Spleen (tissue), 11 donors: ENCODE results near the gene IL2RG. TPM values are rescaled to one million over a fixed set of nuclear protein-coding genes. Genes with fewer than 3 reads are reported as not detected.

Experiments
- DNase-seq: peaks from one replicate; pipeline ENCODE4 v3.0.0-alpha.2; 2020
- H3K27ac ChIP-seq, 8 donors: fragments of 200-600 bp; sonication (generic) in 7 of 8; 1 replicate in 4 of 8; 2 replicates in 4 of 8; pipeline versions ENCODE4 v1.5.0 to v1.8.0; 2016 to 2021; ENCODE audit warnings: inconsistent platforms in 4 of 8, mild to moderate bottlenecking in 4 of 8, moderate library complexity in 1 of 8
- H3K27me3 ChIP-seq, 7 donors: fragments of 200-600 bp; sonication (generic) in 6 of 7; replicated peaks in 1 of 7; 1 replicate in 4 of 7; 2 replicates in 3 of 7; pipeline versions ENCODE4 v1.5.0 to v1.8.0; 2016 to 2021; ENCODE audit warnings: inconsistent platforms in 3 of 7, mild to moderate bottlenecking in 1 of 7
- H3K36me3 ChIP-seq, 6 donors: fragments of 200-600 bp; sonication (generic) in 5 of 6; 1 replicate in 4 of 6; 2 replicates in 2 of 6; pipeline versions ENCODE4 v1.5.0 to v1.8.0; 2016 to 2021; ENCODE audit warnings: inconsistent platforms in 2 of 6
- H3K4me1 ChIP-seq, 6 donors: fragments of 200-600 bp; sonication (generic) in 5 of 6; 1 replicate in 3 of 6; 2 replicates in 3 of 6; pipeline versions ENCODE4 v1.5.0 to v1.8.0; 2016 to 2021; ENCODE audit warnings: inconsistent platforms in 3 of 6
- H3K4me3 ChIP-seq, 8 donors: fragments of 200-600 bp; sonication (generic) in 7 of 8; 1 replicate in 4 of 8; 2 replicates in 4 of 8; pipeline versions ENCODE4 v1.5.0 to v1.8.0; 2016 to 2021; ENCODE audit warnings: inconsistent platforms in 4 of 8, mild to moderate bottlenecking in 4 of 8, moderate library complexity in 2 of 8
- H3K9me3 ChIP-seq, 8 donors: fragments of 200-600 bp; sonication (generic) in 7 of 8; 1 replicate in 4 of 8; 2 replicates in 4 of 8; pipeline versions ENCODE4 v1.5.0 to v1.8.0; 2016 to 2021; ENCODE audit warnings: inconsistent platforms in 4 of 8
- POLR2A ChIP-seq, 3 donors: fragments of 450-650 bp; IDR thresholded peaks; one replicate each; pipeline ENCODE4 v1.5.1; 2017; ENCODE audit warnings: antibody characterized with exemption in 3 of 3, mild to moderate bottlenecking in 1 of 3
- POLR2AphosphoS5 ChIP-seq, 3 donors: sonication (generic); formaldehyde crosslinking; IDR thresholded peaks; one replicate each; pipeline ENCODE4 v1.5.1; 2017; ENCODE audit warnings: antibody characterized with exemption in 3 of 3
- WGBS, 5 donors: extraction: QIAGEN DNeasy Blood & Tissue Kit in 3 of 5; methylation state at CpG; one replicate each; pipeline versions ENCODE4 v1.1.5 to v1.1.7; 2013 to 2018; 5-methylcytosine and 5-hydroxymethylcytosine counted together
- intact Hi-C: fragments of 100-400 bp; cut with DNase I; formaldehyde crosslinking; loops from one replicate; pipeline ENCODE4 v1.15.0; 2023; ENCODE audit warnings: low total_unique reads
- polyA plus RNA-seq, 3 donors: library from polyadenylated mRNA; stranded (reverse); fragments of 200-250 nt; gene quantifications; one replicate each; pipeline ENCODE4 v1.2.1, GENCODE V29; 2013
- total RNA-seq, 7 donors: library from RNA; depleted of rRNA in 3 of 7; stranded (reverse); fragments of >200 nt in 3 of 7; fragmentation: NEBNext Ultra II Directional in 4 of 7; extraction: Animal tissue kit (Norgen Biotek cat#: 25700) in 4 of 7; gene quantifications; one replicate each; pipeline versions ENCODE4 v1.1.0 to v1.2.1, GENCODE V29; 2016 to 2021
- TF ChIP-seq, protein P1 (sequence below), 11 experiments: fragments of 200-600 bp in 7 of 11; fragments of 450-650 bp in 4 of 11; sonication (generic) in 4 of 11; IDR thresholded peaks in 8 of 11; conservative IDR thresholded peaks in 3 of 11; 1 replicate in 7 of 11; 2 replicates in 4 of 11; pipeline versions ENCODE4 v1.4.0 to v1.8.0; 2016 to 2021; ENCODE audit warnings: antibody characterized with exemption in 11 of 11, inconsistent platforms in 4 of 11, mild to moderate bottlenecking in 1 of 11
- donor health status: healthy with polysubstance abuse.
- donor health status: DM: no; HTN: no; CAD: no; lungs with moderate emphysema.
- donor health status: DM: no; HTN: no; CAD: no.
- donor health status: Bipolar disorder and iron deficiency.
- donor health status: healthy.
- donor health status: DM: no; HTN: no; CAD: no.
- donor health status: DM: yes; HTN: yes; CAD: no.

Gene IL2RG
- total and polyA plus RNA-seq, 10 donors: 89.8 to 174 (median 124) TPM

DNA sequence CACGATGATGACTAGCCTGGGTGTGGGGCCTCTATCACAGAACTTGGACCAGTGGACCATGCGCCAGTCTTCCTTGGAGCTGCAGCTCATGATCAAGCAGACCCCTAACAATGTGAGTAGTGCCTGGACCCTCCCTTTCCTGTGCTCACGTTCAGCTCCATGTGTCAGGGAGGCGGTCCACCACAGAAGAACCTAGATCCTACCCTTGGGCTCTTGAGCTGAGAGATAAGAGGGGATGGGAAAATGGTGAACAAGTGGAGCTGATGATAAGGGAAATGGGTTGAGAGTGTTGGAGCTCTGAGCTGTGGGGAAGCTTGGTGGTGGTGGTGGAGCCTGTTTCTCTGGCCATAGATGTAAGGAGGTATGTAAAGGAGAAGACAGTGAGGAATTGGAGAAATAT is 20.1 kb upstream of the IL2RG start:
- WGBS, 5 donors: 75 to 87% (median 81%) methylated on average over 4 of the region's 4 CpGs
- H3K27ac ChIP-seq: no peak overlapping the region
- peaks cover 0 to 24% (median 7%) of the 10 kb centered on the region in 6 donors for H3K4me1 ChIP-seq
- intact Hi-C loops: no loop called here
- DNase-seq: no peak
- no peak for TF ChIP-seq POLR2AphosphoS5 (IDR thresholded peaks at IDR 0.05)
- TF ChIP-seq, protein P1, sequence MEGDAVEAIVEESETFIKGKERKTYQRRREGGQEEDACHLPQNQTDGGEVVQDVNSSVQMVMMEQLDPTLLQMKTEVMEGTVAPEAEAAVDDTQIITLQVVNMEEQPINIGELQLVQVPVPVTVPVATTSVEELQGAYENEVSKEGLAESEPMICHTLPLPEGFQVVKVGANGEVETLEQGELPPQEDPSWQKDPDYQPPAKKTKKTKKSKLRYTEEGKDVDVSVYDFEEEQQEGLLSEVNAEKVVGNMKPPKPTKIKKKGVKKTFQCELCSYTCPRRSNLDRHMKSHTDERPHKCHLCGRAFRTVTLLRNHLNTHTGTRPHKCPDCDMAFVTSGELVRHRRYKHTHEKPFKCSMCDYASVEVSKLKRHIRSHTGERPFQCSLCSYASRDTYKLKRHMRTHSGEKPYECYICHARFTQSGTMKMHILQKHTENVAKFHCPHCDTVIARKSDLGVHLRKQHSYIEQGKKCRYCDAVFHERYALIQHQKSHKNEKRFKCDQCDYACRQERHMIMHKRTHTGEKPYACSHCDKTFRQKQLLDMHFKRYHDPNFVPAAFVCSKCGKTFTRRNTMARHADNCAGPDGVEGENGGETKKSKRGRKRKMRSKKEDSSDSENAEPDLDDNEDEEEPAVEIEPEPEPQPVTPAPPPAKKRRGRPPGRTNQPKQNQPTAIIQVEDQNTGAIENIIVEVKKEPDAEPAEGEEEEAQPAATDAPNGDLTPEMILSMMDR (IDR thresholded peaks at IDR 0.05 in 8 of 11, conservative IDR thresholded peaks at IDR 0.05 in 3 of 11): no peak
- H3K27me3 ChIP-seq: no peaks in the 10 kb centered on the region
- no peaks in the 10 kb centered on the region for H3K9me3 ChIP-seq
- H3K36me3 ChIP-seq: peaks cover 0 to 100% (median 67%) of the 10 kb centered on the region in 6 donors
- H3K4me3 ChIP-seq: no peak overlapping the region

DNA sequence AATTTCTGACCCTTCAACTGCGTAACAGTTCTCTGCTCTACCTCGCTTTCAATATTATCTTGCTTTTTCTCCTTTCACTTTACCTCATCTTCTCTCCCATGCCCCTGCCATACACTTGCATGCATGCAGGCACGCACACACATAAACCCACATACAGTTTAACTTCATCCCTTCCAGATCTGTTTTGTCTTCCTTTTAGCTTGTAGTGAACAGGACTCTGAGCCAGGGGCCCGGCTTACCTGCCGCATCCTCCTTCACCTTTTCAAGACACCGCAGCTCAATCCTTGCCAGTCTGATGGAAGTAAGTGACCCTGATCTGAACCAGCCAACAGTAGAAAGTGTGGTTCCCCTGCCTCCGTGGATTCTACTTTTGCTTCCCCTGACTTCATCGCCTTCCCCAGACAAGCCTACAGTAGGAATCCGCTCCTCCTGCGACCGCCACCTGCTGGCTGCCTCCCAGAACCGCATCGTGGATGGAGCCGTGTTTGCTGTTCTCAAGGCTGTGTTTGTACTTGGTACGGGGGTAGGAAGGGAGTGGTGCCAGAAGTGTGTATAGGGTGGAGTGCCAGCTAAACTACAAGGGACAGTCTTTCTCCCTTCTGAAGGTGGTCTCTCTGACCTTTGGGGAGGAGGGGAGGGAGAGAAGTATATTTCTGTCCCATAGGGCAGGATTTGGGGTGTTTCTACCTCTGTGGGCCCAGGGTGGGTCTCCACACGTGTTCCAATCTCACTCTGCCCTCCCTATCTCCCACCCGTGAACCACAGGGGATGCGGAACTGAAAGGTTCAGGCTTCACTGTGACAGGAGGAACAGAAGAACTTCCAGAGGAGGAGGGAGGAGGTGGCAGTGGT is 17.8 kb upstream of the IL2RG start:
- intact Hi-C loops: no loop called here
- Histone ChIP-seq H3K27me3 (no peaks in the 10 kb centered on the region), H3K4me3 (no peak overlapping the region), H3K4me1 (peaks cover 0 to 24% (median 7%) of the 10 kb centered on the region in 6 donors), H3K9me3 (no peaks in the 10 kb centered on the region), H3K27ac (peak overlapping the region in 4 of 8 donors; percentile 23 to 72 (median 42)), H3K36me3 (peaks cover 0 to 100% (median 66%) of the 10 kb centered on the region in 6 donors)
- peak; percentile 92 for DNase-seq
- TF ChIP-seq POLR2AphosphoS5 (IDR thresholded peaks at IDR 0.05) (peak in 2 of 3 donors; percentile 75 to 83), POLR2A (IDR thresholded peaks at IDR 0.05) (no peak)
- TF ChIP-seq, protein P1 (IDR thresholded peaks at IDR 0.05 in 8 of 11, conservative IDR thresholded peaks at IDR 0.05 in 3 of 11): peak; percentile 72 to 88 (median 84)
- WGBS, 5 donors: 26 to 35% (median 31%) methylated on average over 16 to 18 of the region's 18 CpGs

DNA sequence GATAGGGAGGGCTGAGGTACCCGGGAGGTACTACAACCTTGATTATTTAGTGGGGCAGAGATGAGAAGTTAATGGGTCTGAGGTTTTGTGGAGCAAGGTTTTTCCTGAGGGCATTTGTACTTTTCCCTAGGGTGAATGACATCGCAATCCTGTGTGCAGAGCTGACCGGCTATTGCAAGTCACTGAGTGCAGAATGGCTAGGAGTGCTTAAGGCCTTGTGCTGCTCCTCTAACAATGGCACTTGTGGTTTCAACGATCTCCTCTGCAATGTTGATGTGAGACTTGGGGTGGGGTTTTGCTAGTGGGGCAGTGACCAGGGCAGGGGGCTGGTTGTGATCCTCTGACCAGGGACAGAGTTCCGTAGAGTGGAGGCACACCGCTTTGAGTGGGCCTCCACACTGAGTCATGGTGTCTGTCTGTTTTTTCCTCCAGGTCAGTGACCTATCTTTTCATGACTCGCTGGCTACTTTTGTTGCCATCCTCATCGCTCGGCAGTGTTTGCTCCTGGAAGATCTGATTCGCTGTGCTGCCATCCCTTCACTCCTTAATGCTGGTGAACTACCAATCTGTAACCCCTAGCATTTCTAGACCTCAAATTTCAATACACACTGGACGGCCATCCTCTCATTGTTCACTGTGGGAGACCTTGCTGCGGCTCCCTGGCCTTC is 16.9 kb upstream of the IL2RG start:
- Histone ChIP-seq H3K4me1 (peaks cover 0 to 24% (median 7%) of the 10 kb centered on the region in 6 donors), H3K9me3 (no peaks in the 10 kb centered on the region), H3K4me3 (no peak overlapping the region), H3K36me3 (peaks cover 0 to 100% (median 68%) of the 10 kb centered on the region in 6 donors), H3K27me3 (no peaks in the 10 kb centered on the region), H3K27ac (peak overlapping the region in 4 of 8 donors; percentile 23 to 72 (median 42))
- TF ChIP-seq POLR2A (IDR thresholded peaks at IDR 0.05) (no peak), POLR2AphosphoS5 (IDR thresholded peaks at IDR 0.05) (no peak)
- TF ChIP-seq, protein P1 (IDR thresholded peaks at IDR 0.05 in 8 of 11, conservative IDR thresholded peaks at IDR 0.05 in 3 of 11): no peak
- no peak for DNase-seq
- 75 to 83% (median 79%) methylated on average over 8 to 12 of the region's 12 CpGs for WGBS, 5 donors
- intact Hi-C loops: no loop called here
